Mesenchymal stem cell (in vitro differentiated cells and primary cell): ENCODE measurements around the gene CLN3.
"Not testable (repeated sequence)": the region's sequence is repeated elsewhere in the genome, so short reads cannot be mapped to it uniquely, and the experiment has no call there.

Experiments used
- DNase-seq: peaks from one replicate; pipeline ENCODE4 v3.0.0-alpha.2; 2013
- H2AFZ ChIP-seq: one replicate; pipeline ENCODE4 v1.6.1; 2013; ENCODE audit warnings: low read depth, mild to moderate bottlenecking, control low read depth, inconsistent platforms, low read length, moderate library complexity
- H2AK5ac ChIP-seq: 2 replicates; pipeline ENCODE4 v1.6.1; 2013; ENCODE audit warnings: low read length, moderate library complexity, mild to moderate bottlenecking, inconsistent platforms; ENCODE audit not compliant: severe bottlenecking
- H2BK120ac ChIP-seq: one replicate; pipeline ENCODE4 v1.6.1; 2013; ENCODE audit warnings: low read depth, mild to moderate bottlenecking, inconsistent platforms, low read length, moderate library complexity
- H2BK12ac ChIP-seq, 2 experiments: one replicate each; pipeline ENCODE4 v1.6.1; 2013; ENCODE audit warnings: inconsistent platforms in 2 of 2, low read length in 2 of 2, mild to moderate bottlenecking in 2 of 2, moderate library complexity in 2 of 2, control low read depth in 1 of 2
- H2BK15ac ChIP-seq: one replicate; pipeline ENCODE4 v1.6.1; 2013; ENCODE audit warnings: mild to moderate bottlenecking, low read depth, inconsistent platforms; ENCODE audit not compliant: poor library complexity, severe bottlenecking
- H2BK5ac ChIP-seq: 2 replicates; pipeline ENCODE4 v1.6.1; 2013; ENCODE audit warnings: low read depth, mild to moderate bottlenecking, low read length, control low read depth, inconsistent platforms; ENCODE audit not compliant: poor library complexity, severe bottlenecking
- H3K14ac ChIP-seq, 2 experiments: one replicate each; pipeline ENCODE4 v1.6.1; 2013; ENCODE audit warnings: inconsistent platforms in 2 of 2, low read length in 2 of 2, control low read depth in 1 of 2, mild to moderate bottlenecking in 1 of 2, moderate library complexity in 1 of 2
- H3K18ac ChIP-seq, 2 experiments: one replicate each; pipeline ENCODE4 v1.6.1; 2013; ENCODE audit warnings: inconsistent platforms in 2 of 2, low read length in 2 of 2, control low read depth in 1 of 2, low read depth in 1 of 2, mild to moderate bottlenecking in 1 of 2
- H3K23ac ChIP-seq, 2 experiments: one replicate each; pipeline ENCODE4 v1.6.1; 2013; ENCODE audit warnings: inconsistent platforms in 2 of 2, low read length in 2 of 2, mild to moderate bottlenecking in 2 of 2, moderate library complexity in 2 of 2, control low read depth in 1 of 2
- H3K27ac ChIP-seq: 2 replicates; pipeline ENCODE4 v1.5.1; 2013; ENCODE audit warnings: mild to moderate bottlenecking, moderate library complexity, low read length, control low read depth, inconsistent platforms; ENCODE audit not compliant: poor library complexity, severe bottlenecking
- H3K27me3 ChIP-seq, 2 experiments: 2 replicates each; pipeline versions ENCODE4 v1.6.1 to v1.7.0; 2013; ENCODE audit warnings: low read length in 2 of 2, mild to moderate bottlenecking in 2 of 2, moderate library complexity in 2 of 2, control low read depth in 1 of 2, inconsistent platforms in 1 of 2; ENCODE audit not compliant: control insufficient read depth in 1 of 2, insufficient read depth in 1 of 2
- H3K36me3 ChIP-seq, 2 experiments: 2 replicates each; pipeline versions ENCODE4 v1.6.1 to v1.7.0; 2013; ENCODE audit warnings: low read length in 2 of 2, control low read depth in 1 of 2, inconsistent platforms in 1 of 2, low read depth in 1 of 2, mild to moderate bottlenecking in 1 of 2; ENCODE audit not compliant: insufficient read depth in 2 of 2, control insufficient read depth in 1 of 2
- H3K4ac ChIP-seq, 2 experiments: one replicate each; pipeline ENCODE4 v1.6.1; 2013; ENCODE audit warnings: inconsistent platforms in 2 of 2, low read length in 2 of 2, mild to moderate bottlenecking in 2 of 2, moderate library complexity in 2 of 2, control low read depth in 1 of 2, low read depth in 1 of 2
- H3K4me1 ChIP-seq: 2 replicates; pipeline ENCODE4 v1.6.1; 2013; ENCODE audit warnings: low read depth, low read length, control low read depth; ENCODE audit not compliant: control insufficient read depth, insufficient read depth
- H3K4me2 ChIP-seq: 2 replicates; pipeline ENCODE4 v1.6.1; 2013; ENCODE audit warnings: low read length, mild to moderate bottlenecking, inconsistent platforms; ENCODE audit not compliant: poor library complexity, severe bottlenecking
- H3K4me3 ChIP-seq, 2 experiments: 2 replicates each; pipeline versions ENCODE4 v1.5.1 to v1.7.0; 2013; ENCODE audit warnings: low read length in 2 of 2, mild to moderate bottlenecking in 2 of 2, control low read depth in 1 of 2, low read depth in 1 of 2; ENCODE audit not compliant: insufficient read depth in 1 of 2
- H3K79me1 ChIP-seq: replicated peaks from 2 replicates; pipeline ENCODE4 v1.6.1; 2013; ENCODE audit warnings: mild to moderate bottlenecking, control low read depth, low read length, inconsistent platforms; ENCODE audit not compliant: poor library complexity, severe bottlenecking
- H3K9ac ChIP-seq: 2 replicates; pipeline ENCODE4 v1.7.0; 2013; ENCODE audit warnings: mild to moderate bottlenecking, low read length, moderate library complexity
- H3K9me3 ChIP-seq: 2 replicates; pipeline ENCODE4 v1.7.0; 2013; ENCODE audit warnings: mild to moderate bottlenecking, low read length; ENCODE audit not compliant: control insufficient read depth
- H4K8ac ChIP-seq: one replicate; pipeline ENCODE4 v1.6.1; 2013; ENCODE audit warnings: inconsistent platforms, mild to moderate bottlenecking, low read length, moderate library complexity
- H4K91ac ChIP-seq: one replicate; pipeline ENCODE4 v1.6.1; 2013; ENCODE audit warnings: mild to moderate bottlenecking, low read length, inconsistent platforms
- WGBS: methylation state at CpG from one replicate; pipeline ENCODE4 v1.1.7; 2013; ENCODE audit warnings: mixed read lengths; 5-methylcytosine and 5-hydroxymethylcytosine counted together

Gene CLN3

DNA sequence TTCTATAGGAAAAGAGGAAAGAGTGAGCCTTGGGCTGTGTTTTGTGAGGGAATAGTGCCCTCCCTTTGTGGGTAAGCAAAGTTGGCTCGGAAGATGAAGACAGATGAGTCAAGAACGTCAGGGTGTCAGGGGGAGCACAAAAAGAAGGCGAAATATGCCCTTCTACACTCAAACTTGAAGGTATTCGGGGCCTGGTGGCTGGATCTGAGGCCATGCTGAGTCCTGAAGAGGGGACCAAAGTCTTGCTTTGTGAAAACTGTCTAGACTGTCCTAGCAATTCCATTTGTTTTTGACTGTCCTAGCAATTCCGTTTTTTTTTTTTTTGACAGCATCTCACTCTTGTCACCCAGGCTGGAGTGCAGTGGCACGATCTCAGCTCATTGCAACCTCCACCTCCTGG lies 53.0 kb downstream of the CLN3 start:
- not testable (repeated sequence) for H4K8ac ChIP-seq, H2BK15ac ChIP-seq, H3K9me3 ChIP-seq, H2BK120ac ChIP-seq, H2AK5ac ChIP-seq, H3K27ac ChIP-seq, H3K23ac ChIP-seq, H3K27me3 ChIP-seq, H3K9ac ChIP-seq, DNase-seq, H3K4me2 ChIP-seq, H2AFZ ChIP-seq, H2BK12ac ChIP-seq, H3K14ac ChIP-seq, H3K4me1 ChIP-seq, H2BK5ac ChIP-seq, H3K18ac ChIP-seq, H3K36me3 ChIP-seq, H4K91ac ChIP-seq, H3K4me3 ChIP-seq, H3K79me1 ChIP-seq, H3K4ac ChIP-seq
- no CpG with 5 or more reads among the region's 6 CpGs for WGBS

DNA sequence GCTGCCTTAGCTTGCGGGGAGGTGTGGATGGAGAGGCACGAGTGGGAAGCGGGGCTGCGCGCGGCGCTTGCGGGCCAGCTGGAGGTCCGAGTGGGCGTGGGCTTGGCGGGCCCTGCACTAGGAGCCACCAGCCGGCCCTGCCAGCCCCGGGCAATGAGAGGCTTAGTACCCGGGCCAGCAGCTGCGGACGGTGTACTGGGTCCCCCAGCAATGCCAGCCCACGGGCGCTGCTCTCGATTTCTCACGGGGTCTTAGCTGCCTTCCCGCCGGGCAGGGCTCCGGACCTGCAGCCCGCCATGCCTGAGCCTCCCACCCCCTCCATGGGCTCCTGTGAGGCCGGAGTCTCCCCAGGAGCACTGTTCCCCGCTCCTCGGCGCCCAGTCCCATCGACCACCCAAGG lies 56.5 kb downstream of the CLN3 start:
- H3K9ac ChIP-seq, H3K9me3 ChIP-seq, H2BK15ac ChIP-seq, H3K27me3 ChIP-seq, H3K4ac ChIP-seq, H3K27ac ChIP-seq, H3K23ac ChIP-seq, H3K14ac ChIP-seq, H2BK120ac ChIP-seq, H2BK12ac ChIP-seq, DNase-seq, H2AK5ac ChIP-seq, H3K79me1 ChIP-seq, H3K4me1 ChIP-seq, H2AFZ ChIP-seq, H4K91ac ChIP-seq, H3K4me2 ChIP-seq, H4K8ac ChIP-seq, H2BK5ac ChIP-seq, H3K36me3 ChIP-seq, H3K4me3 ChIP-seq, H3K18ac ChIP-seq: not testable (repeated sequence)
- no CpG with 5 or more reads among the region's 29 CpGs for WGBS
